SK-MEL-5 (cell line): Measurements from ENCODE around the gene SIRT5. TPM values are rescaled to one million over a fixed set of nuclear protein-coding genes. Genes with fewer than 3 reads are reported as not detected.

Source experiments
- DNase-seq: peaks from one replicate; pipeline ENCODE4 v3.0.0-alpha.2; 2016; ENCODE audit warnings: low read depth, low spot score
- in situ Hi-C: cut with HindIII; loops from 2 replicates; pipeline ENCODE4 v1.10.0; 2016; ENCODE audit warnings: low sequenced_read_pairs, high pct_unique_total_duplicates, low pct_unique_long_range_greater_than_20kb
- total RNA-seq: library from RNA; depleted of rRNA; stranded (reverse); fragments of >200 nt; shearing (Covaris generic); gene quantifications from 2 replicates; pipeline ENCODE4 v1.2.3, GENCODE V29; 2014

SIRT5 gene
- total RNA-seq, 1 experiment from 2014 or later = 19.4 TPM

- in situ Hi-C loops = no loop called here
- no peak for DNase-seq
These were observed 1.3 kb upstream of the SIRT5 start for GRCh38 chr6:13572951-13573654.

- in situ Hi-C loops = no loop called here
- peak; percentile 47 for DNase-seq
These were observed 711 bp upstream of the SIRT5 start for GRCh38 chr6:13573669-13574110.

GRCh38 chr6:13574149-13574570 is 241 bp upstream of the SIRT5 start:
- in situ Hi-C loops = no loop called here
- peak; percentile 98 for DNase-seq

DNA sequence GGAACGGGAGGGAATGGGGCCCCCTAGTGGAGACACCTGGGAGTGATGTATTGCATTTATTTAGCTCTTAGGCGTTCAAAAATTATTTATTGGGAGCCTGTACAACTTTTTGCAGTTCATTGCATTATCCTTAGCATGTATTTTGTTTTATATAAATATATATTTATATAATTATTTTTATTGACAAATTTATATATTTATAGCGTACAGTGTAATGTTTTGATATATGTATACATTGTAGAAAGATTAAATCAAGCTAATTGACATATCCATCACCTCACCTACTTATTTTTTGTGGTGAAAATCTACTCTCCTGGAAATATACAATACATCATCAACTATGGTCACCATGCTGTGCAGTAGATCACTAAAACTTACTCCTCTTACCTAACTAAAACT is 975 bp downstream of the SIRT5 start:
- in situ Hi-C loops = no loop called here
- DNase-seq = no peak

- in situ Hi-C loops = no loop called here
These were observed 1.6 kb downstream of the SIRT5 start for GRCh38 chr6:13576017-13576416.

DNA sequence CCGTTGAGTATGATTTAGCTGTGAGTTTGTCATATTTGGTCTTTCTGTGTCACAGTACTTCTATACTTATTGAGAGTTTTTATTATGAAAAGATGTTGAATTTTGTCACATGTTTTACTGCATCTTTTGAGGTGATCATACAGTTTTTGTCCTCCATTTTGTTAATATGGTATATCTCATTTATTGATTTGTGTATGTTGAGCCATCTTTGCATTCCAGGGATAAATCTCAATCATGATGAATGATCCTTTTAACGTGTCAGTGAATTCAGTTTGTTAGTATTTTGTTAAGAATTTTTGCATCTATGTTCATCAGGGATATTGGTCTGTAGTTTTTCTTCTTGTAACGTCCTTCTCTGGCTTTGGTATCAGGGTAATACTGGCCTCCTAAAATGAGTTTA is 3.5 kb downstream of the SIRT5 start:
- in situ Hi-C loops = no loop called here
- DNase-seq = no peak

More at GRCh38 chr6:13576017-13576416, 1.6 kb downstream of the SIRT5 start:
- DNase-seq = no peak

- no peak for DNase-seq
- in situ Hi-C loops = no loop called here
These were observed 5.5 kb downstream of the SIRT5 start for GRCh38 chr6:13579911-13580310.

DNA sequence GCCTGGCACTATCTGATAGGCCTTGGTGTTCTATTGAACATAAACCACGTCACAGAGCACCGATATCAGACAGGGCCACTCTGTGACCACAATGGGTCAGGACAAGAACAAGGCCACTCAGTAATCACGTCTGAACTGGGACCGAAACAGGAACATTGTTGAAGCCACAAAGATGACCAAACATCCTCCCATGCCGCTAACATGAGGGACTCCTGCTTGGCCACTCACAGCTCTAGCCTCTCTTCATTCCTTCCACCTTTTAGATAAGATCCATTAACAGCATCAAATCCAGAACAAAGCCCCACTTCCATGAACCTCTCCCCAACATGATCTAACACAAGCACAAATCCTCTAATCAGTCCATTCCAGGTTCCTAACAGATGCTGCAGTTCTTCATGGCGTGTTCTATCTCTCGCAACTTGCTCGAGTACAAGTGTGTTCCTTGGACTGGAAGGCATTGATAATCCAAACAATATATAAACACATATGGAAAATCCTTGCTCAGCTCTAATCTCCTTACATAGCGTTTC is 7.4 kb downstream of the SIRT5 start:
- DNase-seq = no peak
- in situ Hi-C loops = no loop called here

DNA sequence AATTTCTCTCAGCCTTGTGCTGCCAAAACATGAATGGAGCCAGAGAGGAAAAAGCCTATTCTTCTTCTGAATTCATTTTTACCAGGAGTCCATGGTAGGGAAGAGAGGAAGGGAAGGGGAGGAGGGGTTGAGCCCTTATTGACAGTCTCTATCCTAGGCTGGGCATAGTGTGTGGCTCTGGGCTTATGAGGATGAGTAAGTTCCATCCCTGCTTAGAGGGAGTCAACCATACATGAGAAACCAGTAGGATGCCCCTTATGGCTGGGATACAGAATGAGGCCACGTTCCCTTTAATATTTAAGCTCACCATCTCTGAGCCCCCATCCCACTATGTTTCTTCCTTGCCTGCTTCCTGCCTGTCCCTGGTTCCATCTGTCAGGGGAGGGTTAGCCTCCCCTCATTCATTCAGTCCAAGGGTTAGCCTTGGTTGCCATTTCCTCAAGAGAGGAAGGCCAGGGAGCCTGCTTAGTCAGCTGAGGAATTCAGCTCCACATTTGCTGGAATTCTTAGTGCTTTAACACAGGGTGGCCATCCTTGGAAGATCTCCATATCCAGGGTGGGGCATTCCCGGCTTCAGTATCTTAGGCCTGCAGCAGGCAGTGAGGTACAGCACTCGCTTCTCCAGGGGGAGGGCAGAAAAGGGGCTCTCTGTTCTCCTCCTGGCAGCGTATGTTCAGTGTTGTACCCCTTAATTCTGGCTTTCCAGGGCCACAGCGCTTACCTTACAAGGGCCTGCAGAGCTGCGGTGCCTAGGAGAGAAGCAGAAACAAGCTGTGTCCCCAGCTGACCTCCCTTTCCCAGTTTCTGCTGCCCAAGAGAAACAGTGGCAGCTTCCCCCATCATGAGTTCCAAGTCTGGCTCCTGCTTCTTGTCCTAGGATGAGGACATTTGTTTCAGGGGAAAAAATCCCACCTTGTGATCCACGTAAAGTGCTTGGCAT is 12.5 kb downstream of the SIRT5 start:
- in situ Hi-C loops = no loop called here

GRCh38 chr6:13589801-13590200 is 15.4 kb downstream of the SIRT5 start:
- in situ Hi-C loops = no loop called here
- no peak for DNase-seq

More for the DNA sequence above, 12.5 kb downstream of the SIRT5 start:
- DNase-seq = no peak

- no peak for DNase-seq
- in situ Hi-C loops = no loop called here
These were observed 16.3 kb downstream of the SIRT5 start for GRCh38 chr6:13590574-13591153.

DNA sequence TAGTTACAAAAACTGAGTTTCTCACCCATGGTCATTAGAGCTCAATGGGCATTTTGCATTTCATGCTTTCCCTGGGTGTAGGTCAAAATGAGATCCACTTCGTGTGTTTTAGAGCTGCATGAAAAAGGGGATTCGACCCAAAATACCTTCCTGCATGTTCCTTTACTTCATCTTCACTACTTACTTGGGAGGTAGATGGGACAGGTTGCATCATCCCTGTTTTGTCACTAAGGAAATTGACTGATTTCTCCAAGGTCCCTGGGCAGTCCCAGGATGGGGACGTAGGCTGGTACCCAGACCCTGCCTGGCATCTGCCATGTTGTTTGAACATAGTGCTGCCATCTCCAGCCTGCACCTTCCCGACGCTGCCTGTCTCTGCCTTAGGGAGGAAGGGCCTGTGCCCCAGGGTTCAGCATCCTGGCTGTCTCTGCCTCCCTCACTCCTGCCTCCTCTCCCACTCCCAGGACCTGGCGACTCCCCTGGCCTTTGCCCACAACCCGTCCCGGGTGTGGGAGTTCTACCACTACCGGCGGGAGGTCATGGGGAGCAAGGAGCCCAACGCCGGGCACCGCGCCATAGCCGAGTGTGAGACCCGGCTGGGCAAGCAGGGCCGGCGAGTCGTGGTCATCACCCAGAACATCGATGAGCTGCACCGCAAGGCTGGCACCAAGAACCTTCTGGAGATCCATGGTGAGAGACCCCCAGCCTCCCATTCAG is 17.0 kb downstream of the SIRT5 start:
- in situ Hi-C loops = no loop called here
- DNase-seq = no peak

GRCh38 chr6:13593103-13593502 is 18.7 kb downstream of the SIRT5 start:
- in situ Hi-C loops = no loop called here
- DNase-seq = no peak

GRCh38 chr6:13593720-13594119 is 19.3 kb downstream of the SIRT5 start:
- no peak for DNase-seq
- in situ Hi-C loops = no loop called here

- in situ Hi-C loops = no loop called here
- no peak for DNase-seq
These were observed 22.7 kb downstream of the SIRT5 start for GRCh38 chr6:13597073-13597472.

- DNase-seq = no peak
- in situ Hi-C loops = no loop called here
These were observed 25.6 kb downstream of the SIRT5 start for GRCh38 chr6:13600036-13600435.

DNA sequence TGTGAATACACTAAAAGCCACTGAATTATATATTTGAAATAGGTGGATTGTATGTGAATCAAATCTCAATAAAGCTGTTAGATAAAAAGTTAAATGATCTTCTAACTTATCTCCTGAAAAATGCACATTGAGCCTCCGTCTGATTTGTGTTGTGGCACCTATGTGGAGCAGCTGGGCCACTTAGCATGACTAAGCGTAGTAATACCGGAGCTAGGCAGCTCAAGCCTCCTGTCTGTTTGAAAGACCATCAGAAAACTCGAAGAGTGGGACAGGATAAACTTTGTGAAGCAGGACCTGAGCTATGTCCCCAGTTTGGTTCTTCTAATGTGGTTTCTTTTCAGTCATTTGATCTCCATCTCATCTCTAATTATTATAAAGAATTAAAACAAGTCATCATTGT is 29.7 kb downstream of the SIRT5 start:
- in situ Hi-C loops = no loop called here
- DNase-seq = no peak
